Activated T-cell treated with anti-CD3 and anti-CD28 coated beads, Interleukin-2, amount 50 U/mL, for 72 hours (primary cell): Measurements from ENCODE around the gene TENM4. TPM values are rescaled to one million over a fixed set of nuclear protein-coding genes. Genes with fewer than 3 reads are reported as not detected.

ENCODE experiments used
- ATAC-seq, 2 donors: fragments of 150-1000 bp; cut with Tn5 transposase; replicated peaks in 1 of 2; 2 replicates each; pipeline ENCODE4 v1.10.0; 2021; ENCODE audit warnings: moderate library complexity in 2 of 2, mild to moderate bottlenecking in 1 of 2
- DNase-seq, 2 donors: peaks; one replicate each; pipeline ENCODE4 v3.0.0; 2021 to 2022; ENCODE audit warnings: mixed read lengths in 1 of 2
- H3K27ac Mint-ChIP-seq: one replicate; pipeline ENCODE4 v1.8.0; 2022; ENCODE audit warnings: mild to moderate bottlenecking, moderate library complexity, mixed read lengths
- H3K27me3 Mint-ChIP-seq: one replicate; pipeline ENCODE4 v1.8.0; 2022; ENCODE audit warnings: low read depth, mixed read lengths
- H3K36me3 Mint-ChIP-seq, 2 donors: one replicate each; pipeline ENCODE4 v1.8.0; 2022; ENCODE audit warnings: mixed read lengths in 2 of 2, mild to moderate bottlenecking in 1 of 2; ENCODE audit not compliant: insufficient read depth in 2 of 2
- H3K4me1 Mint-ChIP-seq: one replicate; pipeline ENCODE4 v1.8.0; 2022; ENCODE audit warnings: low read depth, mixed read lengths
- H3K4me3 Mint-ChIP-seq, 2 donors: one replicate each; pipeline ENCODE4 v1.8.0; 2022; ENCODE audit warnings: mild to moderate bottlenecking in 2 of 2, mixed read lengths in 2 of 2, moderate library complexity in 2 of 2
- H3K9me3 Mint-ChIP-seq, 2 donors: one replicate each; pipeline ENCODE4 v1.8.0; 2022; ENCODE audit warnings: mixed read lengths in 2 of 2
- total RNA-seq, 2 donors: library from RNA; stranded (reverse); gene quantifications; one replicate each; pipeline ENCODE4 v1.2.3, GENCODE V29; 2022

TENM4 gene
- total RNA-seq, 2 donors from 2014 or later: 0.21 TPM; not detected in 1

DNA sequence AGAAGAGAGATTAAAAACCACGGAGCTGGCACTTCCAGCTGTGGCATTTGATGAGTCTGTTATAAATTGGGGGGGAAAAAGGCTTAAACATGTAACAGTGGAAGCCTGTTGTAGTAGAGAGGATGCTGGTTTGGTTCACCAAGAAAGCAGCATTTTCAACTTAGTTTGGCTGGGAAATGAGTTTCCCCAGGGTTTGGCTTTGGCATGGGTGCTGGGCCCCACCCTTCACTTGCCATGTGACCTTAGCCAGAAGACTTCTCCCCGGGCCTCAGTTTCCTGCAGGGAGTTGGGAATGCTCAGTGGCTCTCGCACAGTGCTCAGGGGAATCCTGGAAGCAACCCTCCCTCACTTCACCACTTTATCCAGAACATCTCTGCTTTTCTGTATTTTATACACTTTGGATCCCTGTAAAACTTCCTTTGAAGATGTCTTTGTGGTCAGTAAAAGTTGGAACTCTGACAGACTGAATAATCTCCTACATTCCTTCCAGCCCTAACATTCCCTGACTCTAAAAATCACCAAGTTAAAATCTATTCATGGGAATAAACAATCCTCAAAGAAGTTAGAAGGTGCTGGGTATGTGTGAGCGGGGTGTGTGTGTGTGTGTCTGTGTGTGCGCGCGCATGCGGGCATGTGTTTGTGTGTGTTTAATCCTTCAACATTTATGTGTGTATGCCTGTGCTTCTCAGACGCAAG is 166.0 kb downstream of the TENM4 start:
- no peak overlapping the region for H3K4me3 Mint-ChIP-seq
- no peak for DNase-seq
- no peaks in the 10 kb centered on the region for H3K36me3 Mint-ChIP-seq
- no peaks in the 10 kb centered on the region for H3K4me1 Mint-ChIP-seq
- no peak overlapping the region for H3K27ac Mint-ChIP-seq
- H3K27me3 Mint-ChIP-seq: no peaks in the 10 kb centered on the region
- no peak for ATAC-seq
- no peaks in the 10 kb centered on the region for H3K9me3 Mint-ChIP-seq

DNA sequence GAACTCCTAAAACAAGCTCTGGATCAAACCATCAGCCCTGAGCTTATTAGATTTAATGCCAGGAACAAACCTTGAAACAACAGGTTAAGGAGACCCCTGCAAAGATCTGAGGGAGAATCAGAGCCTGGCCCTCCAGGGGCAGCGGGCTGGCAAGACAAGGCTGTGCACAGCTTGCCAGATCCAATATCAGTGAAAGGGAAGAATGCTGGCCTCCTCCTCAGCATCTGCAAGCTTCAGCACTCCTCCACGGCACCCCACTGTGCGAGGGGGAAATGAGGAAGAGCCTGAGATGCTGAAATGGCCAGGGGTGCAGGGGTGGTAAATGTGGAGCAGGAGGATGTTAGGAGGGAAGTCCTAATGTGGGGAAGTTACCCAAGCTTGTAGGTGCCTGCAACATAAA is 167.0 kb downstream of the TENM4 start:
- H3K4me3 Mint-ChIP-seq: no peak overlapping the region

DNA sequence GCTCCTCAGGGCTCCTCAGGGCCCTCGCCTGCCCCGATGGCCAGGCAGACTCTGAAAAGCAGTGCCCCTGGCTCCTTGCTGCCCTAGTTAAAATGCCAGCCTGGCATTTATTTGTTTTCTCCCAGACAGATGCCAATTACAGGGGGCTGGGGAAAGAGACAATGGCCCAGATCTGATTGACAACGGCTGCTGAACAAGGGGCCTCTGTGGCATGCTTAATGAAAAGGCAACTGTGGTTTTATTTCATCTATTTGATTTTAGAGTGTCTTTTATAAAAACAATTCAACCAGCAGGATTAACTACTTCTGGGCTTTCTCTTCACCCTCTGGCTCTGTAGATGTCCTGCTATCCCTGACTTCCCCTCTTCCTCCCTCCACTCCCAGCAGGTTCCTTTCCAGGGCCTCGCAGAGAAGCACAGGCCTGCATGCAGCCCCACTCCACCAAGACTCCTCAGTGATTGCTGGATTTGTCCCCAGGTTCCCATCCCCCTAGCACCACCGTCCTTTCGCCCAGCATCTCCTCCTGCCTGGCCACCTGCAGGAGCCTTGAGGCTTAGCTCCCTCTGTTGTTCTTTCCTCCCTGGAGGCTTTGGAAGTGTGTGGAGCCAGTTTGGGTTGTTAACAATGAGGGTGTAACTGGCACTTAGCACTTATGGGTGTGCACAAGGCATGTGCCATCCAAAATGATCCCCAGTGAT is 171.1 kb downstream of the TENM4 start:
- Mint-ChIP-seq H3K36me3 (no peaks in the 10 kb centered on the region), H3K27me3 (no peaks in the 10 kb centered on the region), H3K27ac (no peak overlapping the region), H3K4me1 (no peaks in the 10 kb centered on the region), H3K4me3 (no peak overlapping the region), H3K9me3 (no peaks in the 10 kb centered on the region)
- no peak for ATAC-seq
- no peak for DNase-seq

More for the DNA sequence above, 167.0 kb downstream of the TENM4 start:
- no peak overlapping the region for H3K27ac Mint-ChIP-seq
- no peaks in the 10 kb centered on the region for H3K4me1 Mint-ChIP-seq
- H3K27me3 Mint-ChIP-seq: no peaks in the 10 kb centered on the region
- ATAC-seq (no peak), DNase-seq (no peak)
- no peaks in the 10 kb centered on the region for H3K9me3 Mint-ChIP-seq
- no peaks in the 10 kb centered on the region for H3K36me3 Mint-ChIP-seq

DNA sequence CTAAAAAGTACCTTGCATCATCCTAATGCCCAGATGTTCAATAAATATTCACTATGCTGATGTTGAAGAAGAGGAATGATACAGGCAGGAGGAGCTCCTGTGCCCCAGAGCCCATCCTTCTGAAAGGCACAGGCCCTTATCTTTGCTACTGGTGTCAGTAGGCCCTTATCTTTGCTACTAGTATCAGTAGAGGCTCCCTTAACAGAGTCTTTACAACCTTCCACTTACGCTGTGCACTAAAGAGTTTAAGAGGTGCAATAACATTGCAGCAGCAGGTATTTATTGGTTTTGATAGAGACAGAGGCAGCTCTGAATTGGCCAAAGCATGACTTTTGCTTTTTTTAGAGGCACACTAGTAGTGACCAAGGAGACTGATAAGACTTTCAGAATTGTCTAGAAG is 174.4 kb downstream of the TENM4 start:
- H3K4me1 Mint-ChIP-seq: no peaks in the 10 kb centered on the region
- ATAC-seq (no peak), DNase-seq (no peak)
- H3K4me3 Mint-ChIP-seq: no peak overlapping the region
- H3K27me3 Mint-ChIP-seq: no peaks in the 10 kb centered on the region
- no peaks in the 10 kb centered on the region for H3K9me3 Mint-ChIP-seq
- no peaks in the 10 kb centered on the region for H3K36me3 Mint-ChIP-seq
- no peak overlapping the region for H3K27ac Mint-ChIP-seq

DNA sequence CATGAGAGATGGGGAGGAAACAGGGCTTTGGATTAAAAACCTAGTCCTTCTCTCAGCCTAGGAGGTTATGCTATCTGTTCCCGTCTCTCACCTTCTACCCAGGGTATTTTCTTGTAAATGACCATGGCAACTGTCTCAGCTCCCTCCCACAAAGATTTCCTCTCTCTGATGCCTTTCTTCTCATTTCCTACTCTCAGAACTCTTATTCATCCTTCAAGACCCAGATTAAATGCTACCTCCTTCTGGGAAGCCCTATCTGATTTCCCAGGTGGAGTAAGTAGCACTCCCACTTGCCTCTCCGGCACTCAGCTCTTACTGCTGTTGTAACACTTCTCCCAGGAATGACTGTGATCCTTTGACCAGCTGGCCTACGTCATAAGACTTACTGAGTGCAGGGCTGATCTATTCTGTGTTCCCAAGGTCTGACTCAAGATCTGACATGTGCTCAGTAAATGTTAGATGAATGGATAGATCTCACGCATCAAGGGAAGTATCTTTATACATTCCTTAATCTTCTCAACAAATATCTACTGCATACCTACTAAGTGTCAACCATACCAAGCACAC is 175.0 kb downstream of the TENM4 start:
- Mint-ChIP-seq H3K4me3 (no peak overlapping the region), H3K4me1 (no peaks in the 10 kb centered on the region)
- ATAC-seq: no peak

DNA sequence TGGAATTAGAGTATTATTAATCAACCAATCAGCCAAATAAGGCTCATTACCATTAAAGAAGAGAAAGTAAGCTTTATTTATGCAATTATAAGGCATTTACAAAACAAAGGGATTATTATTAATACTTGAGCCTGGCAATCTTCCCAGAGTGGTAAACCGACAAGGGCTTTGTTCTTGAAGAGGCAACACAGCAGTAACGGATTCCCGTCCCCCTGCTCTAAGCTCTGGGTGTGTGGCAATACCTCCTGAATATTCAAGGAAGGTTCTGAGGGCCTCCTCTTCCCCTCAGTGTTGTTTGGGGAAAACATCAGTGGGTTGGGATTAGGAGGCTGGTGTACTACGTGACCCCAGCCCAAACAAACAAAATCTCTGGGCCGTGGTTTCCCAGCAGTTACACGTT is 176.5 kb downstream of the TENM4 start:
- DNase-seq: no peak
- Mint-ChIP-seq H3K4me3 (no peak overlapping the region), H3K27ac (no peak overlapping the region), H3K9me3 (peaks cover 0 to 2% of the 10 kb centered on the region in 2 donors), H3K27me3 (no peaks in the 10 kb centered on the region), H3K36me3 (no peaks in the 10 kb centered on the region), H3K4me1 (no peaks in the 10 kb centered on the region)
- ATAC-seq: no peak

More for the DNA sequence above, 175.0 kb downstream of the TENM4 start:
- Mint-ChIP-seq H3K9me3 (no peaks in the 10 kb centered on the region), H3K36me3 (no peaks in the 10 kb centered on the region), H3K27ac (no peak overlapping the region), H3K27me3 (no peaks in the 10 kb centered on the region)
- no peak for DNase-seq

DNA sequence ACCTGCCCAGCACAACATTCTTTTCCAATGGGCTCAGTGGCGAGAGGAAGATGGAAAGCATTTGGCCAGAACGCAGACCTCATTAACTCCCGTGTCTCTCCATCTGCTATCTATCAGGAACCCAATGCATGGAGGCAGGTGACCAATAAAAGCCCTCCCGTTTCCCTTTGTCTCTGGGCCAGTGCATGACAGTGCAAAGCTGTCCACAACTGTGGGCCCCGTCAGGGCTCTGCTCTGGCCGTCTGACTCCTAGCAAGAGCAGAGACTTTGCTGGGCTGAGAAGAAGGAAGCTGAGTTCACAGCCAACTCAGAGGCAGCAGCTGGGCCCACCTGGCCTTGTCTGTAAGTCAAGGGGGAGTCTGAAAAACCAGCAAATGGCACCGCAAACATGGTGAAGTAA is 177.8 kb downstream of the TENM4 start:
- Mint-ChIP-seq H3K27me3 (no peaks in the 10 kb centered on the region), H3K4me1 (no peaks in the 10 kb centered on the region), H3K36me3 (no peaks in the 10 kb centered on the region), H3K9me3 (peaks cover 0 to 2% of the 10 kb centered on the region in 2 donors), H3K4me3 (no peak overlapping the region), H3K27ac (no peak overlapping the region)
- DNase-seq (no peak), ATAC-seq (no peak)

DNA sequence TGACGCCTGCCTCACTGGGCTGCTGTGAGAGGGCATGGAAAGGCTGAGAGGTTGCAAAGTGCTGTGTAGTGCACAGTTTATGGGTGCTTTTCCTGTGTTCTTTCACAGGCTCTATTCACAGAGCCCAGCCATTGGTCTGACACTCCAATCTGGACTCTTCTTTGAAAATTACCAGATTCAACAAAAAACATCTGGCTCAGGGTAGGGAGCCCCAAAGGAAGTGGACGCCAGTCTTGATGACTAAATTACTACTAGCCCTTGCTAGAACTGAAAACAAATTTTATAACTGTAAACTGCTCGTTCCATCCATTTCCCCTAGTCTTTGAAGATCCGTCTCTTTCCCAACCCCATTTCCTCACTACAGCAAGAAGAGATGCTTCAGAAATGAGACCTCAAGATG is 178.6 kb downstream of the TENM4 start:
- peaks cover 0 to 2% of the 10 kb centered on the region in 2 donors for H3K9me3 Mint-ChIP-seq
- H3K36me3 Mint-ChIP-seq: no peaks in the 10 kb centered on the region
- H3K27me3 Mint-ChIP-seq: no peaks in the 10 kb centered on the region
- DNase-seq (no peak), ATAC-seq (no peak)
- H3K27ac Mint-ChIP-seq: no peak overlapping the region
- no peaks in the 10 kb centered on the region for H3K4me1 Mint-ChIP-seq
- H3K4me3 Mint-ChIP-seq: no peak overlapping the region

DNA sequence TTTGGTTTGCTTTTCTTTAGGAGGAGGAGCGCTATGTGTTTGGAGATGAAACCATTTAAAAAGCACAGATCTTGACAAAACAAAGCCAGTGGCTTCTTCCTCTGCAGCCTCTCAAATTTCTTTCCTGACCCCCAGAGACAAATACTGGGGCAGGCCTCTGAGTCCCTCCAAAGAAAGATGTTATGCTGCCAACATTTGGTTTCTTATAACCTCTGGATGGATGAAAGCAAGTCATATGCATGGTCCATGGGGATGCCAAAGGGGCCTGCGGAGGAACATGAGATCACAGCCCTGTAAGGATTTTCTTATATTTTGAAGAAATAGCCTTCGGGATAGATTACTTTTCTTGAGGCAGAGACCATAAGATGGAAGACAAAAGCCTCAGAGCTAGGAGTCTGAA is 179.1 kb downstream of the TENM4 start:
- H3K27me3 Mint-ChIP-seq: no peaks in the 10 kb centered on the region
- H3K9me3 Mint-ChIP-seq: peaks cover 0 to 2% of the 10 kb centered on the region in 2 donors
- H3K36me3 Mint-ChIP-seq: no peaks in the 10 kb centered on the region
- no peaks in the 10 kb centered on the region for H3K4me1 Mint-ChIP-seq
- no peak overlapping the region for H3K27ac Mint-ChIP-seq
- no peak overlapping the region for H3K4me3 Mint-ChIP-seq
- no peak for ATAC-seq
- no peak for DNase-seq

DNA sequence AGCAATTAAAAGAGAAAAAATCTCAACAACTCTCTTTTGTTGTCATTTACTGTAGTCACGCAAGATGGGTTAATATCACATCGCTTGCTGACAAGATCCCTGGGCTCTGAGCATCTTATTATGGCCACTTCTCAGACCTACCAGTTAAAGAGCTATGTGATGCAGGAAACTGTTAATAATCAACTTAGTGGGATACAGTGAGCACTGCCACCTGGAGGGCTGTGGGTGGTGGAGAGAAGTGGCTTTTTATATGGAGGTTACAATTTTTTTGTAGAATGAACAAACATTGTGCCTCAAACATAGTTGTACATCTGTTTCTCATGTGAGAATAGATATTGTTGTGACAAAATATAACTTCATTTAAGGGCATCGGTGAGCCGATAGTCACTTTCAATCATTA is 181.0 kb downstream of the TENM4 start:
- DNase-seq (no peak), ATAC-seq (no peak)
- Mint-ChIP-seq H3K27me3 (no peaks in the 10 kb centered on the region), H3K9me3 (peaks cover 0 to 2% of the 10 kb centered on the region in 2 donors), H3K4me3 (no peak overlapping the region), H3K27ac (no peak overlapping the region), H3K4me1 (no peaks in the 10 kb centered on the region), H3K36me3 (no peaks in the 10 kb centered on the region)

DNA sequence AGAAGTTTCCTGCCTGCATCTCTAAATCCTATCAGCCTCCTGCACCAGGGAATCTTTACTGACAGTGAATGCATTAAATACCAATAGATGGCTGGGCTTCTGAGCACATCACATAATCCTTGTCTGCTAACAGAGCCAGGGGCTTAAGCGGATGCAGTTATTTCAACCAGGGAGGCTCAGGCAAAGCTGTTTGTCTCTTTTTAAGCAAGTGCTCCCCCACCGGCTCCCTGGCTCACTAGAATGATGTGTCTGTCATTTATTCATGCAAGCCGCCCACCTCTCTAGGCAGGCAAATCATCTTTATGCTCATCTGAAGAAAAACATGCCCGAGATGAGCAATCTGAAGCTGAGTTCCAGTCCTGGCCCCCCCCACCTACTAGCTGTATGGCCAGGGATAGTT is 182.3 kb downstream of the TENM4 start:
- ATAC-seq: no peak
- no peaks in the 10 kb centered on the region for H3K36me3 Mint-ChIP-seq
- DNase-seq: no peak
- no peak overlapping the region for H3K4me3 Mint-ChIP-seq
- no peak overlapping the region for H3K27ac Mint-ChIP-seq
- no peaks in the 10 kb centered on the region for H3K27me3 Mint-ChIP-seq
- H3K4me1 Mint-ChIP-seq: no peaks in the 10 kb centered on the region
- peaks cover 0 to 2% of the 10 kb centered on the region in 2 donors for H3K9me3 Mint-ChIP-seq

DNA sequence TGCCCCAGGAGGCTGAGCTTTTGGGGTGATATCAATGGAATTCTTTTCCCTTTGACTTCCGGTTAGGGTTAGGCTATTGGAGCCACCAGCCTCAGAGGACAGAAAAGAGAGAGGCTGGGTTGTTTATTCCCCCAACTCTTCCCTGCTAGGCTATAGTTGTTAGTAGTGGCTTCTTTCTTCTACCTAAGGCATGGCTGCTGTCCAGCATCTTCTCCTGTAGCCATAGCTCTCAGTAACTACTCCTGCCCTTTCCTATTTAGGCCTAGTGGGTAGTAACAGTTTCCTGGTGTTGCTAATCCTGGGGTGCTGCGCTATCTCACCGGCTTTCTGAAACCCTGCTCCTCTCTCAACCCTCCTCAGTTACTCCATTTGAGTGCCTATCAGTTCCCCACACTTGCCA is 184.9 kb downstream of the TENM4 start:
- Mint-ChIP-seq H3K36me3 (no peaks in the 10 kb centered on the region), H3K4me1 (no peaks in the 10 kb centered on the region), H3K27me3 (no peaks in the 10 kb centered on the region), H3K27ac (no peak overlapping the region), H3K4me3 (no peak overlapping the region), H3K9me3 (peaks cover 0 to 2% of the 10 kb centered on the region in 2 donors)
- DNase-seq: no peak
- no peak for ATAC-seq

DNA sequence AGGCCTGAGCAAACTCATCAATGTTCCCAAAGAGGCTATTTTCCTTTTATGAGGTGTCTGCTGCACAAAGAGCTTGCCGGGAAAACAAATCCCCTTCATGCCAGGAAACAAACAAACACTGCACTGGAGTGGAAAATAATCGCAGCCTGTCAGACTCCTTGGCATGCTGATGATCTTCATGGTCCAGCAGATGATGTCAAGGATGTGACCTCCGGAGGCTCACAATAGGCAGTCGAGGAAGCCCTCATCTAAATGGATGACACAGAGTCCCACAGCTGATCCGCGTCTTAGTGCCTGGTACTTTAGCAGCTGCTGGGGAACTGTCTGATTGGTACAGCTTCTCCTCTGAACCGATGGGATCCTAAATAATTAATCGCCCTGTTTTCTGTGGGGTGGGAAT is 187.6 kb downstream of the TENM4 start:
- ATAC-seq (no peak), DNase-seq (no peak)
- Mint-ChIP-seq H3K9me3 (no peaks in the 10 kb centered on the region), H3K36me3 (no peaks in the 10 kb centered on the region), H3K27ac (no peak overlapping the region), H3K4me1 (no peaks in the 10 kb centered on the region), H3K4me3 (no peak overlapping the region), H3K27me3 (no peaks in the 10 kb centered on the region)
